HG03039 (cell line): Measurements from ENCODE around the gene KMO.

Experiments
- ATAC-seq: cut with Tn5 transposase; IDR thresholded peaks from one replicate; pipeline ENCODE4 v1.9.1; 2021; ENCODE audit warnings: mild to moderate bottlenecking, moderate library complexity; ENCODE audit not compliant: unreplicated experiment

The KMO gene

DNA sequence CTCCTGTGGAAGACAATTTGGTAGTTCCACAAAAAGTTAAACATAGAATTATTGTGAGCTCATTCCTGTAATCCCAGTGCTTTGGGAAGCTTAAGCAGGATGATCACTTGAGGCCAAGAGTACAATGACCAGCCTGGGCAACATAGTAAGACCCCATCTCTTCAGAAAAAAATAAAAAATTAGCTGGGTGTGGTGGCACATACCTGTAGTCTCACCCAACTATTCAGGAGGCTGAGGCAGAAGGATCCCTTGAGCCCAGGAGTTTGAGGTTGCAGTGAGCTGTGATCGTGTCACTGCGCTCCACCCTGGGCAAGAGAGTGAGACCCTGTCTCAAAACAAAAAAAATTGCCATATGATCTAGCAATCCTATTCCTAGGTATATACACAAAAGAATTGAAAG lies 112.1 kb downstream of the KMO start:
- ATAC-seq: no peak

DNA sequence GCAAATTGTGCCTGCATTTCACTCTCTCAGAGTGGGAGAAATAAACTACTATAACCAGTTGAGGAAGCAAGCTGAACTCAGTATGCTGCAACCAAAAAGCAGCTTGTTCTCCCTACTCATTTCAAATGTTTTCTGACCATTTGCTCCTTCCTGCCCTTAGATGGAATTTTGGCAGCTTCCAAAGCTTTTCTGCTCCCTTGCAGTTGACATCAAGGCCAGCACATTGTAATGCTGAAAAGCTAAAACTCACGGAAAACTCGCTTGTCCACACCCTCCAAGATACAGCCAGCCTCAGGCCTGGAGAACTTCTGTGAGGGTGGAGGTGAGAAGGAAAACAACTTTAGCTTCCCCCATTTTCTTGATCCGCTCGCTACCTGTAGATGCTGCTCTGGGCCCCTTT lies 113.0 kb downstream of the KMO start:
- no peak for ATAC-seq
